Loucy (cell line): ENCODE measurements around the gene C1QL1.

Source experiments
- CTCF ChIP-seq: fragments of 200-600 bp; sonication (generic); conservative IDR thresholded peaks from 2 replicates; pipeline ENCODE4 v1.5.1; 2014; ENCODE audit warnings: mild to moderate bottlenecking, antibody characterized with exemption, low read length
- EZH2phosphoT487 ChIP-seq: fragments of 200-600 bp; IDR thresholded peaks from 2 replicates; pipeline ENCODE4 v1.6.1; 2018; ENCODE audit warnings: antibody characterized with exemption, mild to moderate bottlenecking, moderate library complexity, borderline replicate concordance

GRCh38 chr17:44920565-44920940 is 47.5 kb downstream of the C1QL1 start:
- TF ChIP-seq CTCF (no peak), EZH2phosphoT487 (no peak)
